B cell (primary cell): ENCODE data around the gene NFIC. TPM values are rescaled to one million over a fixed set of nuclear protein-coding genes. Genes with fewer than 3 reads are reported as not detected.

ENCODE experiments used
- ATAC-seq: fragments of 200-7000 bp; cut with Tn5 transposase; one replicate; pipeline ENCODE4 v1.10.0; 2021; ENCODE audit warnings: low read depth, mild to moderate bottlenecking, moderate number of reproducible peaks, moderate library complexity
- CTCF ChIA-PET: fragments of 350-600 bp; sonication (Branson Sonifier 250); formaldehyde crosslinking; loops from one replicate; lab custom pipeline; 2021; ENCODE audit warnings: antibody characterized with exemption, inconsistent platforms; lab: Charles Lee
- POLR2A ChIA-PET: fragments of 350-600 bp; sonication (Branson Sonifier 250); formaldehyde crosslinking; loops from one replicate; lab custom pipeline; 2021; ENCODE audit warnings: antibody characterized with exemption; lab: Charles Lee
- DNase-seq: peaks from one replicate; pipeline ENCODE4 v3.0.0; 2013
- H2AFZ ChIP-seq: 2 replicates; pipeline ENCODE4 v1.6.1; 2012; ENCODE audit warnings: mild to moderate bottlenecking, low read depth, low read length; ENCODE audit not compliant: insufficient read depth, poor library complexity, severe bottlenecking
- H3K27ac ChIP-seq, 2 donors: 1 replicate in 1 of 2; 2 replicates in 1 of 2; pipeline ENCODE4 v1.5.1; 2012 to 2013; ENCODE audit warnings: low read length in 2 of 2, mild to moderate bottlenecking in 2 of 2, moderate library complexity in 1 of 2
- H3K27me3 ChIP-seq, 4 experiments: fragments of 200-600 bp in 1 of 4; sonication (generic) in 1 of 4; replicated peaks in 1 of 4; 1 replicate in 2 of 4; 2 replicates in 2 of 4; pipeline versions ENCODE4 v1.6.1 to v1.7.0; 2013 to 2016; ENCODE audit warnings: low read length in 3 of 4, mild to moderate bottlenecking in 2 of 4, mixed read lengths in 1 of 4, moderate library complexity in 1 of 4; ENCODE audit not compliant: insufficient read depth in 4 of 4, control insufficient read depth in 3 of 4; ENCODE audit errors: control extremely low read depth in 1 of 4
- H3K36me3 ChIP-seq, 2 experiments: replicated peaks in 1 of 2; 1 replicate in 1 of 2; 2 replicates in 1 of 2; pipeline versions ENCODE4 v1.6.1 to v1.7.1; 2013; ENCODE audit warnings: low read length in 1 of 2; ENCODE audit not compliant: insufficient read depth in 2 of 2, control insufficient read depth in 1 of 2; ENCODE audit errors: control extremely low read depth in 1 of 2, extremely low read depth in 1 of 2
- H3K4me1 ChIP-seq, 2 donors: fragments of 200-600 bp in 1 of 2; sonication (generic) in 1 of 2; 1 replicate in 1 of 2; 2 replicates in 1 of 2; pipeline versions ENCODE4 v1.5.1 to v1.6.1; 2013 to 2017; ENCODE audit warnings: low read length in 2 of 2; ENCODE audit not compliant: control insufficient read depth in 2 of 2, insufficient read depth in 2 of 2
- H3K4me2 ChIP-seq: replicated peaks from 2 replicates; pipeline ENCODE3; 2012; ENCODE audit warnings: mild to moderate bottlenecking, low read depth, low read length; ENCODE audit not compliant: poor library complexity, severe bottlenecking
- H3K4me3 ChIP-seq, 5 experiments: fragments of 200-600 bp in 1 of 5; sonication (generic) in 1 of 5; 1 replicate in 3 of 5; 2 replicates in 2 of 5; pipeline versions ENCODE4 v1.5.1 to v1.7.0; 2011 to 2016; ENCODE audit warnings: low read length in 4 of 5, mild to moderate bottlenecking in 4 of 5, low read depth in 2 of 5, control low read depth in 1 of 5, moderate library complexity in 1 of 5; ENCODE audit not compliant: insufficient read depth in 1 of 5; ENCODE audit errors: control extremely low read depth in 1 of 5, extremely low read depth in 1 of 5
- H3K79me2 ChIP-seq: fragments of 200-600 bp; sonication (generic); one replicate; pipeline ENCODE4 v1.6.0; 2016; ENCODE audit warnings: low read length; ENCODE audit not compliant: control insufficient read depth, insufficient read depth
- H3K9ac ChIP-seq: fragments of 200-600 bp; sonication (generic); 2 replicates; pipeline ENCODE4 v1.6.1; 2017; ENCODE audit warnings: mild to moderate bottlenecking, low read length, moderate library complexity
- H3K9me3 ChIP-seq, 3 donors: one replicate each; pipeline versions ENCODE4 v1.6.1 to v1.7.1; 2013; ENCODE audit warnings: low read length in 2 of 3; ENCODE audit not compliant: control insufficient read depth in 2 of 3, insufficient read depth in 1 of 3; ENCODE audit errors: control extremely low read depth in 1 of 3
- H4K20me1 ChIP-seq: 2 replicates; pipeline ENCODE4 v1.6.0; 2012; ENCODE audit warnings: mild to moderate bottlenecking, low read length; ENCODE audit not compliant: insufficient read depth, control insufficient read depth, poor library complexity, severe bottlenecking
- H3K27ac Mint-ChIP-seq: one replicate; pipeline ENCODE4 v1.8.0; 2021; ENCODE audit warnings: mixed read lengths
- H3K27me3 Mint-ChIP-seq: one replicate; pipeline ENCODE4 v1.8.0; 2021; ENCODE audit warnings: mixed read lengths
- H3K4me1 Mint-ChIP-seq: one replicate; pipeline ENCODE4 v1.8.0; 2021; ENCODE audit warnings: mixed read lengths
- H3K4me3 Mint-ChIP-seq: one replicate; pipeline ENCODE4 v1.8.0; 2021; ENCODE audit warnings: mixed read lengths
- H3K9me3 Mint-ChIP-seq: one replicate; pipeline ENCODE4 v1.8.0; 2022; ENCODE audit warnings: mixed read lengths; ENCODE audit not compliant: insufficient read depth
- EZH2 ChIP-seq: IDR thresholded peaks from 2 replicates; pipeline ENCODE4 v1.6.1; 2012; ENCODE audit warnings: borderline replicate concordance, low read depth, mild to moderate bottlenecking, moderate library complexity, low read length; ENCODE audit not compliant: insufficient read depth, poor library complexity, severe bottlenecking
- WGBS: methylation state at CpG from one replicate; pipeline ENCODE4 v1.1.5; 2013; ENCODE audit warnings: missing lambda C conversion rate; ENCODE audit not compliant: insufficient coverage; 5-methylcytosine and 5-hydroxymethylcytosine counted together
- intact Hi-C: fragments of 100-400 bp; cut with micrococcal nuclease; formaldehyde crosslinking; loops from one replicate; pipeline ENCODE4 v1.10.0; 2022
- polyA plus RNA-seq: library from polyadenylated mRNA; depleted of rRNA; stranded (reverse); fragments of >200 nt; gene quantifications from 2 replicates; pipeline ENCODE4 v1.2.3, GENCODE V29; 2012
- total RNA-seq, 2 donors: library from RNA; stranded (reverse); fragments of 120-200 nt in 1 of 2; gene quantifications; 1 replicate in 1 of 2; 2 replicates in 1 of 2; pipeline versions ENCODE4 v1.2.3 to v1.2.4, GENCODE V29; 2013 to 2022
- TF ChIP-seq, protein P1 (sequence below): fragments of 200-600 bp; IDR thresholded peaks from one replicate; pipeline ENCODE4 v1.8.0; 2022; ENCODE audit warnings: antibody characterized with exemption, mild to moderate bottlenecking

Gene NFIC
- total and polyA plus RNA-seq, 2 donors (not counting 1 experiment from before 2014, with no cell fraction given): 3.8 to 23.6 TPM

DNA sequence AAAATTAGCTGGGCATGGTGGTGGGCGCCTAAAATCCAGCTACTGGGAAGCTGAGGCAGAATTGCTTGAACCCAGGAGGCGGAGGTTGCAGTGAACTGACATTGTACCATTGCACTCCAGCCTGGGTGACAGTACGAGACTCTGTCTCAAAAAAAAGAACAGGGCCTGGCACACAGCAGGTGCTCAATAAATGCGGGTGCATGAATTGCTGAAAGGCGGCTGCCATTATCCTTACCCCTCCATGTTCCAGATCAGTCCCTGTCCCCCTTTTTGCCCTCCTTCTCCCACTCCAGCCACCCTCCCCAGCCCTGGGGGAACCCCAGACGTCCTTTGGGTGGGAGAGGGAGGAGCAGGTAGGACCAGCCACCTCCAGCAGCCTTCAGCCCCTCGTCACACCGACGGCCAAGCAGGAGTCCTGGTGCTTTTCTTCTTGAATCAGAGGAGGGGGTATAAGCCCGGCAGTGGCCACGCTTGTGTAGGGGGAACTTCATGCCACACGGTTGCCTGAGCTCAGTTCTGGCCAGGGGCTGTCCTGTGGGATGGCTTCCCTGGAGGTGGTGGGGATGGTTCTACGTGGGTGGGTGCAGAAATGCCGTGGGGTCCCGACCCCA lies 20.4 kb upstream of the NFIC start:
- H4K20me1 ChIP-seq: no peaks in the 10 kb centered on the region
- TF ChIP-seq EZH2: no peak
- TF ChIP-seq, protein P1, sequence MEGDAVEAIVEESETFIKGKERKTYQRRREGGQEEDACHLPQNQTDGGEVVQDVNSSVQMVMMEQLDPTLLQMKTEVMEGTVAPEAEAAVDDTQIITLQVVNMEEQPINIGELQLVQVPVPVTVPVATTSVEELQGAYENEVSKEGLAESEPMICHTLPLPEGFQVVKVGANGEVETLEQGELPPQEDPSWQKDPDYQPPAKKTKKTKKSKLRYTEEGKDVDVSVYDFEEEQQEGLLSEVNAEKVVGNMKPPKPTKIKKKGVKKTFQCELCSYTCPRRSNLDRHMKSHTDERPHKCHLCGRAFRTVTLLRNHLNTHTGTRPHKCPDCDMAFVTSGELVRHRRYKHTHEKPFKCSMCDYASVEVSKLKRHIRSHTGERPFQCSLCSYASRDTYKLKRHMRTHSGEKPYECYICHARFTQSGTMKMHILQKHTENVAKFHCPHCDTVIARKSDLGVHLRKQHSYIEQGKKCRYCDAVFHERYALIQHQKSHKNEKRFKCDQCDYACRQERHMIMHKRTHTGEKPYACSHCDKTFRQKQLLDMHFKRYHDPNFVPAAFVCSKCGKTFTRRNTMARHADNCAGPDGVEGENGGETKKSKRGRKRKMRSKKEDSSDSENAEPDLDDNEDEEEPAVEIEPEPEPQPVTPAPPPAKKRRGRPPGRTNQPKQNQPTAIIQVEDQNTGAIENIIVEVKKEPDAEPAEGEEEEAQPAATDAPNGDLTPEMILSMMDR: no peak
- no peak overlapping the region for H3K4me2 ChIP-seq
- H3K27ac Mint-ChIP-seq: no peak overlapping the region
- H3K27ac ChIP-seq: no peak overlapping the region
- peaks cover 2% of the 10 kb centered on the region for H3K4me1 Mint-ChIP-seq
- no peak for DNase-seq
- H3K79me2 ChIP-seq: no peaks in the 10 kb centered on the region
- H3K9ac ChIP-seq: no peak overlapping the region
- no peaks in the 10 kb centered on the region for H3K36me3 ChIP-seq
- no peak overlapping the region for H3K4me3 ChIP-seq
- H3K9me3 Mint-ChIP-seq: no peaks in the 10 kb centered on the region
- CTCF ChIA-PET: interaction anchor here (0.6 to 1.0 kb wide), 2 partner anchors 83 to 469 kb away, joined by 3 read pairs; no protein-coding TSS in a partner anchor
- peaks cover 0 to 3% (median 0%) of the 10 kb centered on the region in 4 experiments for H3K27me3 ChIP-seq
- peaks cover 0 to 5% (median 0%) of the 10 kb centered on the region in 3 donors for H3K9me3 ChIP-seq
- WGBS: 92% methylated on average over 7 of the region's 15 CpGs
- intact Hi-C loops: no loop called here
- H3K4me3 Mint-ChIP-seq: no peak overlapping the region
- POLR2A ChIA-PET: no interaction called here
- H2AFZ ChIP-seq: no peak overlapping the region
- no peak for ATAC-seq
- H3K27me3 Mint-ChIP-seq: peaks cover 4% of the 10 kb centered on the region
- H3K4me1 ChIP-seq: no peaks in the 10 kb centered on the region

DNA sequence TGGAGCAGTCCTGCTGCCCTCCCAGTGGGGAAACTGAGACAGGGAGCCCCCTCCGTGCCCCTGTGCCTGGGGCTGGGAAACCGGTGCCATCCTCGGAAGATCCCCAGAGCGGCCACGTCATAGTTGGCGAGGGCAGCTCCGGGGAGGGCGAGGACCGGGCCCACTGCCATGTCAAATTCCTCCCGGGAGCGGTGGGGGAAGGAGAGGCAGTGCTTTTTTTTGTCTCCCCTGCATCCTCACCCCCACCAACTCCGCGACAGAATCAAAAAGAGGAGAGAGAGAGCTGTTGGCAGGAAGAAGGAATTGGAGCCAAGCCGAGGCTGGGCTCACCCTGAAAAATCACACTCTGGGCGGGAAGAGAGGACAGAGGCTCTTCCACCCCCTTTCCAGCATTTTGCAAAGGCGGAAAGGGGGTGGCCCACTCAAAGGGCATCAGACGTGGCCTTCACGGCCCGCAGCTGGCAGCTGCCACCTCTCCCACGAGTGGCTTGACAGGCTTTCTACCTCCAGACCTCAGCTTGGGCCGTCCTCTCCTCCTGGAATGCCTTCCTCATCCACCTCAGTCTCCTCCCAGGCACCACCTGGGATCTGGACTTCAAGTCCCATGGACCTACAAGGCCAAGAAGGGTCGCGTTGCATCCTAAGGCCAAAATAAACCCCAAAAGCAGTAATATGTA lies 19.6 kb upstream of the NFIC start:
- Mint-ChIP-seq H3K4me3 (no peak overlapping the region), H3K27me3 (peaks cover 8% of the 10 kb centered on the region), H3K27ac (no peak overlapping the region), H3K4me1 (peaks cover 2% of the 10 kb centered on the region), H3K9me3 (no peaks in the 10 kb centered on the region)
- H3K36me3 ChIP-seq: no peaks in the 10 kb centered on the region
- intact Hi-C loops: no loop called here
- H2AFZ ChIP-seq: no peak overlapping the region
- no peaks in the 10 kb centered on the region for H3K27me3 ChIP-seq
- H4K20me1 ChIP-seq: no peaks in the 10 kb centered on the region
- H3K9ac ChIP-seq: no peak overlapping the region
- WGBS: 88% methylated on average over 14 of the region's 23 CpGs
- H3K27ac ChIP-seq: no peak overlapping the region
- ChIA-PET POLR2A (no interaction called here), CTCF (interaction anchor here (1.0 to 1.1 kb wide), 2 partner anchors 82 to 126 kb away, joined by 3 read pairs; no protein-coding TSS in a partner anchor)
- no peak for ATAC-seq
- no peaks in the 10 kb centered on the region for H3K79me2 ChIP-seq
- TF ChIP-seq, protein P1: no peak
- TF ChIP-seq EZH2: no peak
- no peak overlapping the region for H3K4me3 ChIP-seq
- DNase-seq: no peak
- H3K4me1 ChIP-seq: no peaks in the 10 kb centered on the region
- H3K4me2 ChIP-seq: no peak overlapping the region
- peaks cover 0 to 5% (median 0%) of the 10 kb centered on the region in 3 donors for H3K9me3 ChIP-seq
